ENCODE results near the gene ECHS1. TPM values are rescaled to one million over a fixed set of nuclear protein-coding genes. Genes with fewer than 3 reads are reported as not detected.

ECHS1 gene
- total and polyA plus RNA-seq, 2 of the 8 experiments (the other 6 are each of a cell fraction or from before 2014, with no cell fraction given), result 41.7 to 101 TPM

- H4K8ac ChIP-seq (ENCODE audit: extremely low read depth, insufficient read depth, low read length), result no peak overlapping the region; the same call in 1 of the 2 replicates
- H2BK12ac ChIP-seq (ENCODE audit: low read depth, low read length), result no peak overlapping the region
- no peak overlapping the region for H2BK120ac ChIP-seq (replicated peaks; ENCODE audit: low read depth, low read length)
- 94% methylated on average over 5 of the region's 5 CpGs; no CpG with 5 or more reads in 1 of the 2 experiments for WGBS, 2 experiments (ENCODE audit: extremely low coverage in 1 of 2, insufficient coverage in 1 of 2, insufficient read length in 1 of 2, insufficient replicate concordance in 2 of 2, low coverage in 1 of 2, low lambda C conversion rate in 2 of 2, missing lambda C conversion rate in 1 of 2)
- H2AK5ac ChIP-seq (ENCODE audit: low read depth, low read length), result no peak overlapping the region
- H2AFZ ChIP-seq (ENCODE audit: low read length), result no peak overlapping the region
- H3K27ac ChIP-seq (ENCODE audit: low read depth, low read length), result no peak overlapping the region
- H3K79me1 ChIP-seq (ENCODE audit: low read depth, low read length), result no peaks in the 10 kb centered on the region
- no peaks in the 10 kb centered on the region for H3K79me2 ChIP-seq (ENCODE audit: control insufficient read depth in 1 of 2, insufficient read depth in 2 of 2, low read length in 2 of 2)
- FAIRE-seq (no peak), DNase-seq (ENCODE audit: low read depth in 1 of 2, low spot score in 2 of 2) (no peak)
- no peak overlapping the region for H2BK5ac ChIP-seq (ENCODE audit: low read depth, low read length)
- H3K4me2 ChIP-seq (ENCODE audit: insufficient read depth in 1 of 2, low read depth in 2 of 2, low read length in 2 of 2), result no peak overlapping the region
- no peak overlapping the region for H2BK20ac ChIP-seq (ENCODE audit: low read length)
- H3K4ac ChIP-seq (replicated peaks; ENCODE audit: insufficient read length, low read depth, low read length), result no peak overlapping the region
- peaks cover 0 to 3% of the 10 kb centered on the region in 2 experiments for H4K20me1 ChIP-seq (replicated peaks in 1 of 2; ENCODE audit: control insufficient read depth in 1 of 2, insufficient read depth in 2 of 2, low read length in 2 of 2)
- H4K91ac ChIP-seq (replicated peaks; ENCODE audit: insufficient read length, low read length), result no peak overlapping the region
- H2BK15ac ChIP-seq (ENCODE audit: low read length), result 0 out of 2 replicates have a peak overlapping the region, but pooled peaks have one; percentile 29
- no peaks in the 10 kb centered on the region; a peak in 1 of 7 replicates for H3K4me1 ChIP-seq (replicated peaks in 1 of 4; ENCODE audit: control insufficient read depth in 3 of 4, insufficient read depth in 4 of 4, low read length in 3 of 4)
- CTCF ChIA-PET (ENCODE audit: partially characterized antibody), result interaction anchor here (0.8 to 3.5 kb wide), 4 partner anchors 12 to 31 kb away, joined by 3 to 23 read pairs (median 8); partner anchors contain the start of gene PRAP1
- H3K4me3 ChIP-seq (ENCODE audit: extremely low read depth in 1 of 4, insufficient read depth in 2 of 4, low read depth in 3 of 4, low read length in 4 of 4), result no peak overlapping the region
- peaks cover 2% of the 10 kb centered on the region; the same call in 1 of the 2 replicates for H3K23me2 ChIP-seq (ENCODE audit: low read depth, low read length)
- H3K36me3 ChIP-seq (ENCODE audit: control insufficient read depth in 2 of 4, insufficient read depth in 4 of 4, low read length in 3 of 4), result peaks cover 0 to 10% (median under 1%) of the 10 kb centered on the region in 4 experiments; a peak in 4 of 8 replicates
- peaks cover 0 to 8% (median 4%) of the 10 kb centered on the region in 4 experiments; a peak in 5 of 7 replicates for H3K27me3 ChIP-seq (replicated peaks in 1 of 4; ENCODE audit: control insufficient read depth in 3 of 4, extremely low read depth in 1 of 4, insufficient read depth in 3 of 4, low read length in 3 of 4)
- H3K14ac ChIP-seq (ENCODE audit: insufficient read length), result no peak overlapping the region
- H3K18ac ChIP-seq (ENCODE audit: extremely low read depth, low read length), result no peak overlapping the region
- H3K9me3 ChIP-seq (ENCODE audit: insufficient read depth in 2 of 2, low read depth in 1 of 2, low read length in 1 of 2), result peaks cover 0 to 1% of the 10 kb centered on the region in 2 experiments; a peak in 1 of 4 replicates
- no peak overlapping the region for H3K56ac ChIP-seq (replicated peaks; ENCODE audit: insufficient read length, low read depth, low read length)
- POLR2A ChIA-PET (ENCODE audit: partially characterized antibody), result interaction anchor here (1.1 to 1.3 kb wide), 2 partner anchors 8 to 48 kb away, joined by 4 to 5 read pairs; no protein-coding TSS in a partner anchor
- H3K23ac ChIP-seq (ENCODE audit: insufficient read length), result no peak overlapping the region
- no peak for TF ChIP-seq KDM5A (IDR thresholded peaks at IDR 0.05; ENCODE audit: low read length)
- no peak overlapping the region for H4K5ac ChIP-seq (ENCODE audit: insufficient read length, low read depth, low read length)
- no peak overlapping the region for H3K9ac ChIP-seq (replicated peaks in 1 of 4; ENCODE audit: extremely low read depth in 1 of 4, low read depth in 3 of 4, low read length in 3 of 4)
Measured at GRCh38 chr10:133315847-133316246, 57.3 kb downstream of the ECHS1 start.
